Left forelimb (tissue), 1 donor: ENCODE data around the gene SPATA9.
A peak's percentile ranks its signal among the peaks of the same experiment; 100 is the strongest.
"Not testable (repeated sequence)": the region's sequence is repeated elsewhere in the genome, so short reads cannot be mapped to it uniquely, and the experiment has no call there.

Source experiments
- DNase-seq: peaks from one replicate; pipeline ENCODE4 v3.0.0-alpha.2; 2018; ENCODE audit warnings: low spot score

The SPATA9 gene

GRCh38 chr5:95644351-95645042 lies 38.3 kb downstream of the SPATA9 start:
- no peak for DNase-seq

- no peak for DNase-seq
These were observed 39.6 kb downstream of the SPATA9 start for GRCh38 chr5:95643152-95643551.

GRCh38 chr5:95641741-95642220 lies 41.0 kb downstream of the SPATA9 start:
- DNase-seq, result no peak

DNA sequence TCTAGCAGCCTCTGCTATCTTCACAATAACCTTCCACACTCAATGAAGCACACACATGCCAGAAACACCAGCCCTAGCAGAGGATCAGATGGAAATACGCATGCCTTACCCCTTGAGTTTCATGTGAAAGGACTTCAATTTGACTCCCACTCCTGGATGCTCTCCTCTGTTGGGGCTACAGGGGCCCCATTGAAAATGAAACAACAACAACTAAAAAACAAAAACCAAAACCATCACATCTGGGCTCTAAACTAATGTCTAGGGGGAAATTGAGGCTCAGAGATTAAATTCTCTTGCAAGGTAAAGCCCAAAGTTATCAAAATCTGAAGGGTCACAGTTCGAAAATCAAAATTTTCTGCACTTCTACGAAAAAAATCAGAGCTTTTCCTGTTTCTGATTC lies 44.2 kb downstream of the SPATA9 start:
- no peak for DNase-seq

DNA sequence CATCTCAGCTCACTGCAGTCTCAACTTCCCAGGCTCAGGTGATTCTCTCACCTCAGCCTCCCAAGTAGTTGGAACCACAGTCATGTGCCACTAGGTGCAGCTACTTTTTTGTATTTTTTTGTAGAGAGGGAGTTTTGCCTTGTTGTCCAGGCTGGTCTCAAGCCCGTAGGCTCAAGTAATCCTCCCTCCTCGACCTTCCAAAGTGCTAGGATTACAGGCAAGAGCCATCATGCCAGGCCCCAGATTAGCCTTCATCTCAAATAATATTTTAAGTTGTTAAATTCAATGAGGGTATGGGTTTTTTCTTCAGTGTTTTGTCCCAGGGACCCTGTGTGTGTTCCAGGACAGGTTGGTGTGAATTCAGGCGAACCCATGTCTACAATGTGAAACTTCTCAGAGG lies 48.7 kb downstream of the SPATA9 start:
- DNase-seq, result no peak

- no peak for DNase-seq
These were observed 49.1 kb downstream of the SPATA9 start for GRCh38 chr5:95633671-95634070.

GRCh38 chr5:95632942-95633341 lies 49.8 kb downstream of the SPATA9 start:
- not testable (repeated sequence) for DNase-seq

DNA sequence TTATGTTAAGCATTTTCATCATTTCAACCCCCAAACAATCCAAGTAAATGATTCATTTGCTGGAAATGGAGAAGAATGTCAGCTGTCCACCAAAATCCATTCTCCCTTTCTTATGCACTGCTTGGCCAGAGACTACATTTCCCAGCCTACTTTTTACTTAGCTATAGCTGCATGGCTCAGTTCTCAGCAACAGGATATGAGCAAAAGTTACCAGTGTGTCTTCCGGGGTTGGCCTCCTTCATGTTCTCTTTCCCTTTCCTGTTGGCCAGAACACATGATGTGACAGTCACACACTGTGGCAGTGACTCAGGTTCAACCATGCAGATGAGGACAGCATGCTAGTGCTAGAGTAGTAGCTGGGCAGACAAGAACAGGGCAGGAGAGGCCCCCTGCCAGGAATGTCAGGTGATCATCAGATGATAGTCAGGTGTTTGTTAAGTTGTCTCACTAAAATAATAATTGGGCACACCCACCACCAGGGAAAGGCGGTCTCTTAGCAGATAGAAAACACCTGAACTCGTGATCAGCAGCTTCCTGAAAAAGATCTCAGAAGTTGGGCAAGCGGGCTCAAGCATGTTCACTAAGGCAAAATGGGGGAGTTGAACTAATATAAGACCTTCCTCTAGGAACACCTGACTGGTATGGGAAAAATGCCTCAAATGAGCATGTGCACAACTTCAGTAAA lies 50.7 kb downstream of the SPATA9 start:
- no peak for DNase-seq

DNA sequence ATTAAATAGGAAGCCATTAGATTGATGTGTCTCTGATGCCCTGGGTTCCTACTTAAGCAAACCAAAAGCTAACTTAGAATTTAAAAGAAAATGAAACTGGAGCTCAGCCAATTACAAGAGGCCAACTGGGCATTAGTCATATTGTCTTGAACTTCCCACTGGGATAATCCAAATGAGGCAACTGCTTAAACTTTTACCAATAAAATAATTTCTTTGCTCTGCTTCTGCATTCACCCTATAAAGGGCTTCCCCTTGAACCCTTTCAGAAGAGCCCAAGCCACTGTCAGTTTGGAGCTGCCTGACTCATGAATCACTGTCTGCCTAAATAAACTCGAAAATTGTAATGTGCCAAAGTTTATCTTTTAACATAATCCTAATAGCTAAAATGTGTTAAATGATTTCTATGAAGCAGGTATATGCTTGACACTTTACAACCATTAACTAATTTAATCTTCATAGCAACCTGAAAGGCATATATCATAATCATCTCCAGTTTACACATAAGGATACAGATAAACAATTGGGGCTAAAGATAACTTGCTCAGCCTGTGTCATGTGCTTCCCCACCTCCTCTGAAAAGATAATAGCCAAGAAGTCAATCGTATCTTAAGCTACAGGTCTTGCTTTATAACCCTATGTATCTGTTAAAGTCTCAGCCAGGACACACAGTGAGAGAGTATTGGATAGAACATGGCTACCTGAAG lies 51.4 kb downstream of the SPATA9 start:
- no peak for DNase-seq

GRCh38 chr5:95630394-95630917 lies 52.3 kb downstream of the SPATA9 start:
- DNase-seq, result no peak

DNA sequence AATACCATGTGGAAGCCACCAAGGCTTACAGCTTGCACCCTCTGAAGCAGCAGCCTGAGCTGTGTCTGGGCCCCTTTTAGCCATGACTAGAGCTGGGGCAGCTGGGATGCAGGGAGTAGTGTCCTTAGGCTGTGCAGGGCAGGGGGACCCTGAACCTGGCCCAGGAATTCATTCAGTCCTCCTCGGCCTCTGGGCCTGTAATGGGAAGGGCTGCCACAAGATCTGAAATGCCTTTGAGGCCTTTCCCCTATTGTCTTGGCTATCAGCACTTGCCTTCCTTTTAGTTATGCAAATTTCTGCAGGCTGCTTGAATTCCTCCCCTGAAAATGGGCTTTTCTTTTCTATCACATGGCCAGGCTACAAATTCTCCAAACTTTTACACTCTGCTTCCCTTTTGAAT lies 53.9 kb downstream of the SPATA9 start:
- no peak for DNase-seq

DNA sequence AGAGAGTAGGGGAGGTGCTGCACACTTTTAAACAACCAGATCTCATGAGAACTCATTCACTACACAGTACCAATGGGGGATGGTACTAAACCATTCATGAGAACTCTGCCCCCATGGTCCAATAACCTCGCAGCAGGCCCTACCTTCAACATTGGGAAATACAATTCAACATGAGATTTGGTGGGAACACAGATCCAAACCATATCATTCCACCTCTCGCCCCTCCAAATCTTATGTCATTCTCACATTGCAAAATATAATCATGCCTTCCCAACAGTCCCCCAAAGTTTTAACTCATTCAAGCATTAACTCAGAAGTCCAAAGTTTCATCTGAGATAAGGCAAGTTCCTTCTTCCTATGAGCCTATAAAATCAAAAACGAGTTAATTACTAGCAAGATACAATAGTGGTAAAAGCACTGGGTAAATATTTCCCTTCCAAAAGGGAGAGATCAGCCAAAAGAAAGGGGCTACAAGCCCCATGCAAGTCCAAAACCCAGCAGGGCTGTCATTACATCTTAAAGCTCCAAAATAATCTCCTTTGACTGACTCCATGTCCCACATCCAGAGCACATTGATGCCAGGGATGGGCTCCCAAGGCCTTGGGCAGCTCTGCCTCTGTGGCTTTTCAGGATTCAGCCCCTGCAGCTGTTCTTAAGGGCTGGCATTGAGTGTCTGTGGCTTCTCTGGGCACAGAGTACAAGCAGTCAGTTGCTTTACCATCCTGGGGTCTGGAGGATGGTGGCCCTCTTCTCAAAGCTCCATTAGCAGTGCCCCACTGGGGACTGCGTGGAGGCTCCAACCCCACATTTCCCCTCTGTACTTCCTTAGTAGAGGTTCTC lies 54.6 kb downstream of the SPATA9 start:
- no peak for DNase-seq

DNA sequence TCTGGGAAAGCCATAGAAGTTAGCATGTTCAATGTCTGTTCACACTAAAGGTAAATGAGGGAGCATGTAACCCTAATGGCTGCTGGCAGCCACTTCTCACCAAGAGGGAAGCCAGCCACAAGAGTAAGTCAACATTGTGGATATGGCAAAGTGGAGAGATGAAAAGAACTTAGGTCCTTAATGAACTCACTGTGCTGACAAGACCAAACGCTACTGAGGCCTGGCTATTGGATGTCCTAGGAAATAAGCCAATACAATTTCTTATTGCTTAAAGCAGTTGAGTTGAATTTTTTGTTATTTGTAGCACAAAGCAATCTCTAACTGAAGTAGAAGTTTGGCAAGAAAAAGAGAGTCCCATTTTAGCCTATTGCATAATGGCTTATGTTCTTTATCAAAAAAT lies 56.1 kb downstream of the SPATA9 start:
- DNase-seq, result no peak

GRCh38 chr5:95624368-95624767 lies 58.4 kb downstream of the SPATA9 start:
- DNase-seq, result no peak

GRCh38 chr5:95623706-95624105 lies 59.1 kb downstream of the SPATA9 start:
- DNase-seq, result no peak

DNA sequence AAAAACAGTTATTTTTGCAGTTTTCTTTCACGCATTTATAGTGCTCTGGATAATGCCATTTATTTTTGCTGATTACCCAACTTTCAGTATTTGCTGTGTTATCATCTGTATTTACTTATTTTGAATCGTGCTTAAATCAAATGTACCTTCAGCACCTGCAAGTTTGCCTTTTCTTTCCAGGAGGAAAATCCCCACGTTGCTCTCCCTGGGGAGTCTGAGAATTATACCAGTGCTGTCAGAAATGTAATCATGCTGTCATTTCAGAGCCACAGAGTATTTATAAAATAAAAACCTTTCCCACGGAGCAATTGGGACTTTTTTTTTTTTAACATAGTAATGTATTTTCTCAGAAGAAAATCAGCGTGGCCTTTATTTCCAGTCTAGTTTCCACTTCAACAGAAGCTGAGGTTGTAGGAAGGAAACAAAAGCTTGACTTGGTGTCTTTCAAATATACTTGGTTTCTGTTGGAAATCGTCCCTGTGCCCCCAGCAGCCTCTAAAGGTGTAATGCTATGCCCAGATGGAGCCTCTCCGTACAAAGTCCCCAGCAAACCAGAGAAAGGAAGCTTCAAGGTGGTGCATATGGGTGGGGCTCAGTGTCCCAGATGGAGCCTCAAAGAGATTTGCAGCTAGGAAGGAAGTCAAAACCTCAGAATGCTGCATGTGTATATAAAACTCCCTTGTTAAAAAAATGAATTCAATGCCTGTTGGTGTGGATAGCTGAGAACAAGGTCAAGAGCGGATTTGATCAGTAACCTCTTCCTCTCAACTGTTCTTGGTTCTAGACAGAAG lies 60.8 kb downstream of the SPATA9 start:
- DNase-seq, result no peak

- DNase-seq, result peak; percentile 69
These were observed 61.6 kb downstream of the SPATA9 start for GRCh38 chr5:95620870-95621838.

GRCh38 chr5:95620030-95620869 lies 62.5 kb downstream of the SPATA9 start, which contains the start of gene GPR150:
Gene GPR150, plus strand, starts transcription at chr5:95620087. Its CDS starts 189 bp downstream, at chr5:95620276.
- DNase-seq, result peak; percentile 81
